IPS-18a (cell line): ENCODE measurements around the gene FBXO42.
A peak's percentile ranks its signal among the peaks of the same experiment; 100 is the strongest.
"Not testable (repeated sequence)": the region's sequence is repeated elsewhere in the genome, so short reads cannot be mapped to it uniquely, and the experiment has no call there.

Experiments
- H3K27ac ChIP-seq: one replicate; pipeline ENCODE4 v1.5.1; 2013; ENCODE audit warnings: low read length
- H3K27me3 ChIP-seq: one replicate; pipeline ENCODE4 v1.6.1; 2013; ENCODE audit warnings: mild to moderate bottlenecking, low read length; ENCODE audit not compliant: control insufficient read depth, insufficient read depth
- H3K36me3 ChIP-seq: one replicate; pipeline ENCODE4 v1.6.1; 2013; ENCODE audit warnings: low read depth, low read length; ENCODE audit not compliant: control insufficient read depth
- H3K4me1 ChIP-seq: one replicate; pipeline ENCODE4 v1.6.1; 2013; ENCODE audit warnings: low read depth, low read length; ENCODE audit not compliant: control insufficient read depth
- H3K4me3 ChIP-seq: one replicate; pipeline ENCODE4 v1.5.1; 2013; ENCODE audit warnings: low read length
- H3K9ac ChIP-seq: one replicate; pipeline ENCODE4 v1.6.1; 2013; ENCODE audit warnings: mild to moderate bottlenecking, low read length, moderate library complexity
- H3K9me3 ChIP-seq: one replicate; pipeline ENCODE4 v1.6.1; 2013; ENCODE audit warnings: low read depth, low read length; ENCODE audit not compliant: control insufficient read depth

The FBXO42 gene

DNA sequence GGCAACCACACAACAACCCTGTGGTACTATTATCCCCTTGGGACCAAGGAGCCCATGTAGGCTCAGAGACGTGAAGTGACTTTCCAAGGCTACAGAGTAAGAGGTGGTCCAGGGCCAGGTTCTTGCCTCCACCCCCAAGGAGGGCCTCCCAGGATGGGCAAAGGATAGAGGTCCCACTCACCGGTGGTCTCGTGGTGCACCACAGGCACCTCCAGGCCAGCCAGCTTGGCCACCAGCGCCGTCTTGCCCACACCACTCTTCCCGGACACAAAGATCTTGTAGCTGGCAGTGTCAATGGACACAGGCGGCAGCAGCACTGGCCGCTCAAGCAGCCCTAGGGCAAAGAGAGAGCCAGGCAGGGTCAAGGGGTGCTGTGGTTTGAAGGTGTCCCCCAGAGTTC, 118.8 kb downstream of the FBXO42 start:
- H3K9me3 ChIP-seq: no peaks in the 10 kb centered on the region
- no peak overlapping the region for H3K9ac ChIP-seq
- peaks cover 20% of the 10 kb centered on the region for H3K27me3 ChIP-seq
- no peak overlapping the region for H3K27ac ChIP-seq
- H3K4me3 ChIP-seq: no peak overlapping the region
- peaks cover 5% of the 10 kb centered on the region for H3K4me1 ChIP-seq
- no peaks in the 10 kb centered on the region for H3K36me3 ChIP-seq

DNA sequence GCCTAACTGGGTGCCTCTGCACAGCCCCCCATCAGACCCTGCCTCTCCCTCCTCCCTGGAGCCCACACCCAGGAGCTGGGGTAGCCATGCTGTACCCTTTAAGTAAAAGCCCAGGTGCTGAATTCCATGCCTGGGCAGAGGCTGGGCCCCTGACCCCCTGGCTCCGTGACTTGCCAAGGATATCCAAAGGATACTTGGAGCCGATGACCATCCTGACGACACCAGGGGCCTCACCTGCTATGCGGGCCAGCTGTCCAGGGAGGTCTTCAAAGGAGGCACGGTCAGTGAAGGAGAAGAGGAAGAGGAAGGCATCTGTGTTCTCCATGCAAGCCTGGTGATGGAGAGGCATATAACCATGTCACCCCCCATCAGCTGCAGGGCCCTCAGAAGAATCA, 120.0 kb downstream of the FBXO42 start:
- Histone ChIP-seq H3K27me3 (peaks cover 31% of the 10 kb centered on the region), H3K9ac (no peak overlapping the region), H3K27ac (no peak overlapping the region), H3K36me3 (no peaks in the 10 kb centered on the region), H3K4me1 (peaks cover 9% of the 10 kb centered on the region), H3K9me3 (no peaks in the 10 kb centered on the region), H3K4me3 (no peak overlapping the region)

DNA sequence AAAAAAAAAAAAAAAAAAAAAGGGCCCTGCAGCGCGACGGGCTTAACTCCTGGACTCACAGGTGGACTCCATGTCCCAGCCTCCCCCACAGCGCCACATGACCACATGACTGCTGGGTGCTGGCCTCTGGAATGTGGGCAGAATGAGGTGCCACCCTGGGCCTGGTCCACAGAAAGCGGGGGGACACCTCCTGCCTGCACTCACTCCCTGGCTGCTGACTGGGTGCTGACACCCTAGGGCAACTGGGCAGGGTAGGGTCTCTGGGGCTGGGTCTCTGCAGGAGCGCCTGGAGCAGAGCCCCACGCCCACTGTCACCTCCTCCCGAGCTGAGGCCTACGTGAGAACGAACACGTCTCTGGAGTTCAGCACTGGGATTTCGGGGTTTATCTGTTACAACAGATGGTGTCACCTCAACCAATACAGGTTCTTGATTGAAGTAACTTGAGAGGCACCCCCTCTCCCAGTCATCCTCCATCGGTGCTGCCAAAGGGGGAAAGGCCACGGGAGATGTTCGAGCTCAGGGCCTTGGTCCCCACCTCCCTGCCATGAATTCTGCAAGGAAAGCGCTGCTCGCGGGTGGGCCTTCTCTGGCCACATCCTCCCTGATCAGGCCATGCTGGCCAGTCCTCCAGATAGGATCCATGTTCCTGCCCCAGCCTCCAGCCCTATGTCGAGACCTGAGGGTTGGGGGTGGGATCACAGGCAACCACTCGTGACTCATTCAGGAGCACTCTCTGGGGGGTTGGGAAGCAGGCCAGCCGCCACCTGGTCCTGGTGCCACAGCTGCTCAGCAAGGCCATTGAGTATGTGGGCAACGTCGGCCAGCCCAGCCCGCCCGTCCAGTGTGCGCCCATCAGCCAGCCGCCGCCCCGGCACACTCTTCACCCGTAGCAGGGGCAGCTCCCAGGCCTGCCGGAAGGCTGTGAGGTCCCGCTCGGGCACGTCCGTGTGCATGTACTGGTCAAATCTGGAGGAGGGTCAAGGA, 120.7 kb downstream of the FBXO42 start:
- Histone ChIP-seq H3K4me1 (peaks cover 9% of the 10 kb centered on the region), H3K27me3 (peaks cover 38% of the 10 kb centered on the region), H3K4me3 (no peak overlapping the region), H3K27ac (no peak overlapping the region), H3K9ac (no peak overlapping the region), H3K9me3 (no peaks in the 10 kb centered on the region), H3K36me3 (no peaks in the 10 kb centered on the region)

DNA sequence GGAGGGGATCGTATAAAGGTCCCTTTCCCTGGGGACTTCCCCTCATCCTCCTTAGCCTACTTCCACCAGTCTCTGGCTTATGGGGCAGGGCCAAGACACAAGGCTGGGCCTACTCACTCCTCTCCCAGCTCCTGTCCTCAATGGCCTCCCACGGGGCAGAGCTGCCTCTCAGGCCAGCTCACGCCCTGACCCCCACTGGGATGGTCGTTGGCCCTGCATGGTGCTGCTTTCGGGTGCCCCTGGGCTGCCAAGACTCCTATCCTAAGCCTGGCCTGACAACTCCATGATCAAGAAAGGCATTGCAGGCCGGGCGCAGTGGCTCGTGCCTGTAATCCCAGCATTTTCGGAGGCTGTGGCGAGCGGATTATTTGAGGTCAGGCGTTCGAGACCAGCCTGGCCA, 121.5 kb downstream of the FBXO42 start:
- H3K27ac ChIP-seq: no peak overlapping the region
- peaks cover 15% of the 10 kb centered on the region for H3K4me1 ChIP-seq
- no peak overlapping the region for H3K4me3 ChIP-seq
- H3K9me3 ChIP-seq: no peaks in the 10 kb centered on the region
- H3K36me3 ChIP-seq: no peaks in the 10 kb centered on the region
- peaks cover 42% of the 10 kb centered on the region for H3K27me3 ChIP-seq
- no peak overlapping the region for H3K9ac ChIP-seq

GRCh38 chr1:16229976-16230740, 122.1 kb downstream of the FBXO42 start:
- H3K9me3 ChIP-seq: no peaks in the 10 kb centered on the region
- H3K4me3 ChIP-seq: no peak overlapping the region
- no peak overlapping the region for H3K9ac ChIP-seq
- no peak overlapping the region for H3K27ac ChIP-seq
- peaks cover 48% of the 10 kb centered on the region for H3K27me3 ChIP-seq
- H3K36me3 ChIP-seq: no peaks in the 10 kb centered on the region
- H3K4me1 ChIP-seq: peaks cover 15% of the 10 kb centered on the region

- Histone ChIP-seq H3K4me3 (peak overlapping the region; percentile 62), H3K9me3 (no peaks in the 10 kb centered on the region), H3K27ac (no peak overlapping the region), H3K9ac (peak overlapping the region; percentile 25), H3K36me3 (no peaks in the 10 kb centered on the region), H3K27me3 (peaks cover 64% of the 10 kb centered on the region), H3K4me1 (peaks cover 15% of the 10 kb centered on the region)
Observed at GRCh38 chr1:16226490-16227179, 125.6 kb downstream of the FBXO42 start.

DNA sequence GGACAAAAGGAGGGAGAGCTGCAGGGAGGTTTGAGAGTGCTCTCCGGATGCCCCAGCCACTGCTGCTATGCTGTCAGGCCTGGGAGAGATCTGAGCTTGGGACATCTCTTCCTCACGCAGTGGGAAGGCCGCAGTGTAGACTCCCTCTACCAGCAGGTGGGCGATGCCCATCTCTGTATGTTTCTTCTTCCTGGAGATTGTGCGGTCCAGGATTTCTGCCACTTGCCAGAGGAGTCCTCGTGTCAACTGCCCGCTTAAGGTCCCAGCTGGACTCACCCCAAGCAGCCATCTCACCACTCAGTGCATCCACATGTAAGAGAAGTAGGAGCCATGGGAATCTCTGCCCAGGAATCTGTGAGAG, 126.2 kb downstream of the FBXO42 start:
- Histone ChIP-seq H3K9ac (no peak overlapping the region), H3K4me3 (peak overlapping the region; percentile 62), H3K27me3 (peaks cover 64% of the 10 kb centered on the region)

DNA sequence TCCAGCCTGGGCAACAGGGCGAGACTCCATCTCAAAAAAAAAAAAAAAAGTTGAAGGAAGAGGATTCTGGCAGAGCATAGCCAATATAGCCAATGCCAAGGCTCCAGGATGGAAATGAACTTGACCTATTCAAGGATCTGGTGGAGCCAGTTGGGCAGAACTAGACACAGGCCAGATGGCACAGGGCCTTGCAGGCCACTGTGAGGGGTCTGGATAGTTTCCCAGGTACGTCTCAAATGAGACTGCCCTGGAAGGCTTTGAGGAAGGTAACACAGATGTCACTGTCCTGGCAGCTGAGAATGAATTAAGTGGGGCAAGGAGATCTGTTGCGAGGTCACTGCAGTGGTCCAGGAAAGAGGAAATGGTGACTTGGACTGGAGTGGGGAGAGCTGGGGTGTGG, 127.8 kb downstream of the FBXO42 start:
- Histone ChIP-seq H3K27me3 (peaks cover 60% of the 10 kb centered on the region), H3K36me3 (no peaks in the 10 kb centered on the region), H3K27ac (no peak overlapping the region), H3K9ac (no peak overlapping the region), H3K9me3 (no peaks in the 10 kb centered on the region), H3K4me3 (no peak overlapping the region), H3K4me1 (peaks cover 15% of the 10 kb centered on the region)

More for the DNA sequence above, 126.2 kb downstream of the FBXO42 start:
- Histone ChIP-seq H3K4me1 (peaks cover 15% of the 10 kb centered on the region), H3K27ac (no peak overlapping the region), H3K36me3 (no peaks in the 10 kb centered on the region), H3K9me3 (no peaks in the 10 kb centered on the region)

- not testable (repeated sequence) for H3K4me3 ChIP-seq, H3K27ac ChIP-seq, H3K9ac ChIP-seq, H3K4me1 ChIP-seq, H3K36me3 ChIP-seq, H3K9me3 ChIP-seq
- peaks cover 42% of the 10 kb centered on the region for H3K27me3 ChIP-seq
Observed at GRCh38 chr1:16222716-16223115, 129.6 kb downstream of the FBXO42 start.

DNA sequence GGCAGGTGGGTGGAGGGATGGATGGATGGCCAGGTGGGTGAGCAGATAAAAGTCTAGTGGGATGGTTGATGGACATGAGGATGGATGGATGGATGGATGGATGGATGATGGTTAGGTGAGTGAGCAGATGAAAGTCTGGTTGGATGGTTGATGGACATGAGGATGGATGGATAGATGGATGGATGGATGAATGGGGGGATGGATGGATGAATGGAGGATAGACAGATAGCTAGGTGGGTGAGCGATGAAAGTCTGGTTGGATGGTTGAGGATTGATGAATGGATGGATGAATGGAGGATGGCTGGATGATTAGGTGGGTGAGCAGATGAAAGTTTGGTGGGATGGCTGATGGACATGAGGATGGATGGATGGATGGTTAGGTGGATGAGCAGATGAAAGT, 130.8 kb downstream of the FBXO42 start:
- no peak overlapping the region for H3K27ac ChIP-seq
- no peak overlapping the region for H3K4me3 ChIP-seq
- H3K27me3 ChIP-seq: peaks cover 38% of the 10 kb centered on the region
- H3K9me3 ChIP-seq: no peaks in the 10 kb centered on the region
- no peaks in the 10 kb centered on the region for H3K36me3 ChIP-seq
- peaks cover 7% of the 10 kb centered on the region for H3K4me1 ChIP-seq
- no peak overlapping the region for H3K9ac ChIP-seq

DNA sequence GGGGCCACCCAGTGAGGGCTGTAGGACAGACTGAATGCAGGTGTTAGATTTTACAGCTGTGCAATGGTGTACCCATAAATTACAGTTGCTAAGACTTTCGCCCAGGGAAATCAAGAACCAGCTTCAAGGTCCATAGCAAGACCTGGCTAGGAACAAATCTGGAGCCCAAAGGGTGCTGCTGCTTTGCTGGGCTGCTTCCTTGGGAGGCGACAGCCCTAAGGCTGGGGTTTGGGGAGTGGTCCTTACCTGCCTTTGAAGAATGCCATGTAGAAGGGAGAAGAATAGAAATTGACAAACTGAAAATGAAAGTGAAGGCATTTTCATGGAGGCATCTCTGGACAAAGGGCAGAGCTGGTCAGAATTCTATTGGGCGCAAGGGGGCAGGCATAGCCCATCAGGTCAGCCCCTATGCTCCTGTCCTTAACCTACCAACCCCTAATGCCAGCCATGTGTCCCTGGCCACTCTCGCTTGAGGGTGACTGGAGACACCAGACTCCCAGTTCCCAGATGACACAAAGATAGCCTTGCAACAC, 132.2 kb downstream of the FBXO42 start:
- Histone ChIP-seq H3K27me3 (peaks cover 26% of the 10 kb centered on the region), H3K9ac (no peak overlapping the region), H3K36me3 (no peaks in the 10 kb centered on the region), H3K4me1 (peaks cover 3% of the 10 kb centered on the region), H3K27ac (no peak overlapping the region), H3K9me3 (no peaks in the 10 kb centered on the region), H3K4me3 (no peak overlapping the region)
